ENCODE data around the gene FHL2.

The FHL2 gene

DNA sequence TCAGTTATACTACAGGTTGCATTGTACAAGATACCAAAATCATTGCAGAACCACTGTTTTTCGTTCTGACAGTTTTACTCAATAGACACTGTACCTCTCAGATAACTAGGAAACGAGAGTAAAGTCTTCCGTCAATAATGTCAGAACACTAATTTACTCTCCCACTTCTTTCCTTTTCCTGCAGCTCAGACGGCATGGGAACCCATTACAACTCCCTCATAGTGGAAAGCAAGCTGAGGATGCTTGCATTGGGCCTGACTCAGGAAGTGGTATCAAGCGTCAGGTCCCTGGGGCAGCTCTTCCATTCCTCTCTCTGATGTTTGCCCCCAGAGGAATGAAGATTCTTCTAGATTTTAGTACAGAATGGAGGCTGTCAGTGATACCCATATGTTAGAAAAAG lies 23.9 kb upstream of the FHL2 start:
- TF ChIP-seq, protein P1, sequence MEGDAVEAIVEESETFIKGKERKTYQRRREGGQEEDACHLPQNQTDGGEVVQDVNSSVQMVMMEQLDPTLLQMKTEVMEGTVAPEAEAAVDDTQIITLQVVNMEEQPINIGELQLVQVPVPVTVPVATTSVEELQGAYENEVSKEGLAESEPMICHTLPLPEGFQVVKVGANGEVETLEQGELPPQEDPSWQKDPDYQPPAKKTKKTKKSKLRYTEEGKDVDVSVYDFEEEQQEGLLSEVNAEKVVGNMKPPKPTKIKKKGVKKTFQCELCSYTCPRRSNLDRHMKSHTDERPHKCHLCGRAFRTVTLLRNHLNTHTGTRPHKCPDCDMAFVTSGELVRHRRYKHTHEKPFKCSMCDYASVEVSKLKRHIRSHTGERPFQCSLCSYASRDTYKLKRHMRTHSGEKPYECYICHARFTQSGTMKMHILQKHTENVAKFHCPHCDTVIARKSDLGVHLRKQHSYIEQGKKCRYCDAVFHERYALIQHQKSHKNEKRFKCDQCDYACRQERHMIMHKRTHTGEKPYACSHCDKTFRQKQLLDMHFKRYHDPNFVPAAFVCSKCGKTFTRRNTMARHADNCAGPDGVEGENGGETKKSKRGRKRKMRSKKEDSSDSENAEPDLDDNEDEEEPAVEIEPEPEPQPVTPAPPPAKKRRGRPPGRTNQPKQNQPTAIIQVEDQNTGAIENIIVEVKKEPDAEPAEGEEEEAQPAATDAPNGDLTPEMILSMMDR (conservative IDR thresholded peaks at IDR 0.05; ENCODE audit: control insufficient read depth, insufficient read depth, low read depth, low read length) = no peak
- no peak overlapping the region for H3K4me3 ChIP-seq (ENCODE audit: control insufficient read depth, low read depth, low read length)

DNA sequence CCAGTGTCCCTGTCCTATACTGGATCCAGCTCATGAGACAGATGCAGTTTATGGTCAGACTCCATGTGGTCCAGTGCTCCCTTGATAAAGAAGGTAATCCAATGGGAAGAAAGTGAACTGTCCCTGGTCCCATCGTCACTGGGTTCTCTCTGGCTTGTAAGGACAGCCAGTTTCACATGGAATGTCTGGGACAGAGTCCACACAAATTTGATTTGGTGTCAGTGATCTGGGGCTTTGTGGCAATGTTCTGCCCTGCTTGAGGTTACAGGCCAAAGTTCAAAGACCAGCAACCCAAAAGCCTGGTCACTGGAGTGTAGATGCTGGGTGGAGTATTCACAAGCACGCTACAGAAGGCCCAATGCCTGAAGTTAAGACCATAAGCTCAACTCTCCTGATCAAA lies 22.2 kb upstream of the FHL2 start:
- no peak for DNase-seq (ENCODE audit: low read depth)
- TF ChIP-seq, protein P1 (conservative IDR thresholded peaks at IDR 0.05; ENCODE audit: control insufficient read depth, insufficient read depth, low read depth, low read length) = no peak
- no peak overlapping the region for H3K4me3 ChIP-seq (ENCODE audit: control insufficient read depth, low read depth, low read length)

More for the DNA sequence above, 23.9 kb upstream of the FHL2 start:
- no peak for DNase-seq (ENCODE audit: low read depth)

DNA sequence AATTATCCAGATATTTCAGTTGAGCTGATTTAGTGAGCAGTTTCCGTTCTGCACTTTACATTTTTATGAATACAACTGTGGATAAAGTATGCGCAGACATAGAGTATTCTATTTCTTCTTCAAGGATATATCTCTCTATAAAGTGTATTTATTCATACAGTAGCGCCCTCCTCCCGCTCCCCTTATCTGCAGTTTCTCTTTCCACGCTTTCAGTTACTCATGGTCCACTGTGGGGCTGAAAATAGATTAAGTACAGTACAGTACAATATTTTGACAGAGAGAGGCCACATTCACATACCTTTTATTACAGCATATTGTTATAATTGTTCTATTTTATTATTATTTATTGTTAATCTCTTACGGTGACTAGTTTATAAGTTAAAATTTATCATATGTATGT lies 19.7 kb upstream of the FHL2 start:
- no peak overlapping the region for H3K4me3 ChIP-seq (ENCODE audit: control insufficient read depth, low read depth, low read length)
- no peak for DNase-seq (ENCODE audit: low read depth)
- TF ChIP-seq, protein P1 (conservative IDR thresholded peaks at IDR 0.05; ENCODE audit: control insufficient read depth, insufficient read depth, low read depth, low read length) = no peak

DNA sequence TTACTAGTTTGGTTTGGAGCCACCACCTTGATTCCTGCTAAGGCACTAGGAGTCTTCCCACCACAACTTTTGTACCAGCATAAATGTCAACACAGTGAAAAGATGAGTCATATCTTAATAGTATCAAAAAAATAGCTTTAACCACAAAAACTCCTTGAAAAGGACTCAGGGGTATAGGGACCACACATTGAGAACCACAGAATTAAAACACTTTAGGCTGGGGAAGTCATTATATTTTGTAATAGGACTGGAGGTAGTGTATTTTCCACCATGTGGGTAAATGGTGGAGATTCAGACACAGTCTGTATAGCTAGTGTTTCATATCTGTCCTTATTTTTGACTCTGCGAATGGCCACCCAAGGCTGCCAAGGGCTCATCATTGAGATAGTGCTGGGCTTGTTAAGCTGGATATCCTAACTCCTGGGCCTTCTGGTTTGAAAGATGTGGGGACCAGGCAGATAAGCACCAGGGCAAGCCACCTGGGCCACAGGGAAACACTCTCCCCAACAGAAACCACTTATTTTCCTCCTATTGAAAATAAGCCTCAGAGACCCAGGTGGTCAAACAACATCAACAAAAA lies 19.1 kb upstream of the FHL2 start:
- DNase-seq (ENCODE audit: low read depth) = peak; percentile 78
- H3K4me3 ChIP-seq (ENCODE audit: control insufficient read depth, low read depth, low read length) = no peak overlapping the region
- TF ChIP-seq, protein P1 (conservative IDR thresholded peaks at IDR 0.05; ENCODE audit: control insufficient read depth, insufficient read depth, low read depth, low read length) = no peak

DNA sequence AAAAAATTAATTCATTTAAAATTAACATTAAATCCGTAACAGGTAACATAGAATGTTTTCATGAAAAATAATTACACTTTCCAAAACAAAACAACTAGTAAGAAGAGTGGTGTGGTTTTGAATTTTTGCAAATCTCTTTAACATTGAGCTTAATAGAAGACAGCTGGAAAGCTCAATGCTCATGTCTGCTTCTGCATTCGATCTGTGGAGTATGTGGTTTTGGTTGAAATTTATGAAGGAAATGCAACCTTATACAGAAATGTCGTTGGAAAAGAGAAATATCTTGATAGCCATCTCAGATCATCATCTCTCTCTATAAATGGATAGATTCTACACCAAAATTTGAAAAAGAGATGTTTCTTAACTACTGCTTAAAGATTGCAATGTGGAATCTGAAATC lies 17.3 kb upstream of the FHL2 start:
- TF ChIP-seq, protein P1 (conservative IDR thresholded peaks at IDR 0.05; ENCODE audit: control insufficient read depth, insufficient read depth, low read depth, low read length) = no peak
- H3K4me3 ChIP-seq (ENCODE audit: control insufficient read depth, low read depth, low read length) = no peak overlapping the region

DNA sequence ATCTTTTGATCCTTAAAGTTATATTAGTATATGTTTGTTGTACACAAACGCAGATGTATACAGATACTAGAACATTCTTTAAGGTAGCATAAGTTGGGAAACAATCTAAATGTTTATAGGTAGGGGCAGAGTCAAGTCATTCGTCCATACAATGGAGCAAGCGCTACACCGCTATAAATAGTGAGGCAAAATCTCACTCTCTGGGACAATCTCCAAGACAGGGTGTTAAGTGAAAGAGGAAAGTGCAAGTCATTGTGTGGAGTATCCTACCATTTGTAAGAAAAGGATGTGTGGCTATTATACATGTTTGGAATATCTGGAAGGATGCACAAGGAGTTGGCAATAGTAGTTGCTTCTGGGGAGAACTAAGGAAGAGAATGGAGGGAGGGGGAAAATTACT lies 16.2 kb upstream of the FHL2 start:
- H3K4me3 ChIP-seq (ENCODE audit: control insufficient read depth, low read depth, low read length) = no peak overlapping the region
- no peak for DNase-seq (ENCODE audit: low read depth)
- TF ChIP-seq, protein P1 (conservative IDR thresholded peaks at IDR 0.05; ENCODE audit: control insufficient read depth, insufficient read depth, low read depth, low read length) = no peak

More for the DNA sequence above, 17.3 kb upstream of the FHL2 start:
- no peak for DNase-seq (ENCODE audit: low read depth)

DNA sequence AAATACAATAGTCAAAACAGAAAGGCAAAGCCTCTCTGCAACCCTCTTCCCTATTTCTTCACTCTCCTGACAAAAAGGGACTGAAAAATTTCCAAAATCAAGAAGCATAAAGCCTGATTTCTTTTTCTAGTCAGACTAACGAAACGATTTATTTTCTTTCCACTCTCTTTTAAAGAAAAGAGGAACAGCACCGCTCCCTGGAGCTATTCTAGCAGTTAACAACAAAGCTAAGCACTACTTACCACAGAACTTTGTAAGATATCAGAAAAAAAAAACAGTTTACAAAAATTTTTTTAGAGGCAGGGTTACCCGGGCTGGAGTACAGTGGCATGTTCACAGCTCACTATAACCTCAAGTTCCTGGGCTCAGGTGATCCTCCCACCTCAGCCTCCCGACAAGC lies 14.4 kb upstream of the FHL2 start:
- no peak for DNase-seq (ENCODE audit: low read depth)
- TF ChIP-seq, protein P1 (conservative IDR thresholded peaks at IDR 0.05; ENCODE audit: control insufficient read depth, insufficient read depth, low read depth, low read length) = no peak
- H3K4me3 ChIP-seq (ENCODE audit: control insufficient read depth, low read depth, low read length) = no peak overlapping the region
